MM.1S (cell line): ENCODE data around the gene SNTA1.

Experiments used
- CTCF ChIP-seq: fragments of 300-600 bp; sonication (generic); IDR thresholded peaks from 2 replicates; pipeline ENCODE4 v1.5.1; 2016; ENCODE audit warnings: antibody characterized with exemption, low read length, mixed read lengths
- EZH2 ChIP-seq: fragments of 300-600 bp; sonication (generic); optimal IDR thresholded peaks from 2 replicates; pipeline ENCODE3; 2017; ENCODE audit warnings: low read depth, mild to moderate bottlenecking, antibody characterized with exemption, low read length, mixed read lengths
- EZH2phosphoT487 ChIP-seq: fragments of 300-600 bp; sonication (generic); IDR thresholded peaks from 2 replicates; pipeline ENCODE4 v1.6.1; 2018; ENCODE audit warnings: antibody characterized with exemption, low read length

DNA sequence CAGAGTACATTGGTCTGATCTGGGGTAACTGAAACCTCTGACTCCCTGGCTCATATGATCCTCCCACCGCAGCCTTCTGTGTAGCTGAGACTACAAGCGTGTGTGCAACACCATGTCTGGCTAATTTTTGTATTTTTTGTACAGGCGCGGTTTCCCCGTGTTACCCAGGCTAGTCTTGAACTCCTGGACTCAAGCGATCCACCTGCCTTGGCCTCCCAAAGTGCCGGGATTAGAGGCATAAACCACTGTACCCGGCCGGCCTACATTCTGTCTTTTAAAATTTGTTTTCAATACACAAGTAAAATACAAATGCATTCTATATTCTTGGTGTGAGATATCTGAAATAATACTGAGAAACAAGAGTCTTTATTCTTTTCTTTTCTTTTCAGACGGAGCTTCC is 44.6 kb upstream of the SNTA1 start:
- no peak for TF ChIP-seq CTCF
- TF ChIP-seq EZH2, result no peak
- no peak for TF ChIP-seq EZH2phosphoT487
